ENCODE measurements around the gene ABTB2.

- TF ChIP-seq, protein P1, sequence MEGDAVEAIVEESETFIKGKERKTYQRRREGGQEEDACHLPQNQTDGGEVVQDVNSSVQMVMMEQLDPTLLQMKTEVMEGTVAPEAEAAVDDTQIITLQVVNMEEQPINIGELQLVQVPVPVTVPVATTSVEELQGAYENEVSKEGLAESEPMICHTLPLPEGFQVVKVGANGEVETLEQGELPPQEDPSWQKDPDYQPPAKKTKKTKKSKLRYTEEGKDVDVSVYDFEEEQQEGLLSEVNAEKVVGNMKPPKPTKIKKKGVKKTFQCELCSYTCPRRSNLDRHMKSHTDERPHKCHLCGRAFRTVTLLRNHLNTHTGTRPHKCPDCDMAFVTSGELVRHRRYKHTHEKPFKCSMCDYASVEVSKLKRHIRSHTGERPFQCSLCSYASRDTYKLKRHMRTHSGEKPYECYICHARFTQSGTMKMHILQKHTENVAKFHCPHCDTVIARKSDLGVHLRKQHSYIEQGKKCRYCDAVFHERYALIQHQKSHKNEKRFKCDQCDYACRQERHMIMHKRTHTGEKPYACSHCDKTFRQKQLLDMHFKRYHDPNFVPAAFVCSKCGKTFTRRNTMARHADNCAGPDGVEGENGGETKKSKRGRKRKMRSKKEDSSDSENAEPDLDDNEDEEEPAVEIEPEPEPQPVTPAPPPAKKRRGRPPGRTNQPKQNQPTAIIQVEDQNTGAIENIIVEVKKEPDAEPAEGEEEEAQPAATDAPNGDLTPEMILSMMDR (IDR thresholded peaks at IDR 0.05; ENCODE audit: insufficient read depth, low read length): no peak
- TF ChIP-seq SPI1 (IDR thresholded peaks at IDR 0.05; ENCODE audit: borderline replicate concordance, low read depth) (no peak), REST (IDR thresholded peaks at IDR 0.05; ENCODE audit: insufficient replicate concordance, low read depth) (no peak), POLR2AphosphoS5 (IDR thresholded peaks at IDR 0.05; ENCODE audit: low read depth) (no peak), GABPA (IDR thresholded peaks at IDR 0.05; ENCODE audit: low read depth) (no peak)
These were observed 243.8 kb downstream of the ABTB2 start for GRCh38 chr11:34114014-34114413.
